ENCODE results near the gene MRPL18. TPM values are rescaled to one million over a fixed set of nuclear protein-coding genes. Genes with fewer than 3 reads are reported as not detected.

The MRPL18 gene
- total and polyA plus RNA-seq, 9 of the 15 experiments (the other 6 are each of a cell fraction or from before 2014, with no cell fraction given), result 149 to 456 (median 196) TPM

DNA sequence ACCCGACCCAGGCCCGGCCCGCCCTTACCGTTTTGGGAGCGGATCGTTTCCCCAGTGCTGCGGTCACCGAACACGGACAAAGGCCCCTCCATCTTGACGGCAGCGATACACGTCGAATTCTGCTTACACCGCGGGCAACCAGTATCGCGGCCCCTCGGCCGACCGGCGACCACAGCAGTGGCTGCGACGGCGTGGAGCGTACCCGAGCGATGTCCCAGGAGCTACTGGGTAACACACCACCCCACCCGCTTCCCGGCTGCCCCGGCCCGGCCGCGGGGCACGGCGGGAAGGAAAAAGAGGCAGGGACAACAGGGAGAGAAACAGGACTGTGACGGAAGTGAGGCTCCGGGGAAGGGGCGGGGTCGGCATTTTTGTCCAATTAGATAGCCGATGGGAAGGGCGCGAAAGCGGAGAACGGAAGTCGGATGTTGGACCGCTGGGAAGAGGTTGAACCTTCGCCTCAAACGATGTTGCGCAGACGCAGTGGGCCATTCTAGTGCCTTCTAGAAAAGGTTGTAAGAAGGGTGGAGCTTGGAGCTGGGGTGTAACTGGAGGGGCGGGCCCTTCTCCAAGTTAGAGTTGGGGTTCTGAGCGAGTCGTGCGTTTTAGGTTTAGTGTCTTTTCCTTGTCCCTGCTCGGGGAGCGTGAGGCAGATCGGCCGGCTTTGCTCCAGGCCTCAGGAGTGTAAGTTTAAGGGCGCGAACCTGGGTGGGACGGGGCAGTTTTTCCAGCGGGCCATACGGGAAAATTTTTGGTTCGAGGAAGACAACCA lies 704 bp upstream of the MRPL18 start, which contains the start of gene TCP1:
TSS of gene TCP1 (minus strand) at position 226 of the 772 bp plus-strand sequence. CDS start at position 92, 134 bp downstream.
- intact Hi-C loops (cut with micrococcal nuclease), result loop anchor here (1.0 to 2.0 kb wide), 4 partner anchors 29 to 312 kb away; partner anchors contain the start of gene WTAP
- DNase-seq (ENCODE audit: extremely low read depth in 1 of 4, low spot score in 3 of 4) (peak; percentile 93 to 100 (median 96)), ATAC-seq (peak; percentile 91), FAIRE-seq (no peak)
- Histone ChIP-seq H3K4me2 (ENCODE audit: insufficient read depth, low read length) (peak within 1 kb of the TSS; percentile 96), H3K9me3 (replicated peaks; ENCODE audit: control insufficient read depth, insufficient read depth, low read depth, low read length) (no peaks in the 10 kb centered on the region), H4K20me1 (replicated peaks; ENCODE audit: control insufficient read depth, insufficient read depth, low read length) (peaks cover 20% of the 10 kb centered on the region; the same call in 1 of the 2 replicates), H3K4me1 (replicated peaks in 1 of 2; ENCODE audit: control insufficient read depth in 2 of 2, insufficient read depth in 2 of 2, low read length in 2 of 2) (peaks cover 14 to 22% of the 10 kb centered on the region in 2 experiments; a peak in 4 of 5 replicates), H3K27me3 (ENCODE audit: control insufficient read depth in 2 of 2, insufficient read depth in 2 of 2, low read length in 2 of 2) (no peaks in the 10 kb centered on the region), H3K9ac (ENCODE audit: insufficient read depth in 1 of 2, low read depth in 2 of 2, low read length in 2 of 2) (peak within 1 kb of the TSS; percentile 97 to 99), H3K36me3 (ENCODE audit: control insufficient read depth, insufficient read depth, low read length) (peaks cover 78% of the 10 kb centered on the region), H3K27ac (ENCODE audit: extremely low read depth, low read depth, low read length) (peak within 1 kb of the TSS; percentile 95), H3K9me1 (ENCODE audit: control insufficient read depth, insufficient read depth, low read length) (no peaks in the 10 kb centered on the region), H3K4me3 (peak within 1 kb of the TSS; percentile 93), H2AFZ (ENCODE audit: low read depth, low read length) (peak within 1 kb of the TSS; percentile 96), H3K79me2 (ENCODE audit: control insufficient read depth, insufficient read depth, low read length) (peaks cover 96% of the 10 kb centered on the region)
- POLR2A ChIA-PET, result interaction anchor here (0.6 to 4.6 kb wide), 31 partner anchors 9 to 1421 kb away, joined by 3 to 37 read pairs (median 5); partner anchors contain the start of genes PNLDC1, SOD2 and WTAP
- BruUV-seq (replicated peaks), result no TSS peak
- in situ Hi-C loops (cut with MboI), result no loop called here
- CTCF ChIA-PET (ENCODE audit: low intra/inter-chr PET ratio), result no interaction called here
- under 1% methylated on average over 54 of the region's 64 CpGs for WGBS (ENCODE audit: insufficient coverage, low coverage, missing lambda C conversion rate)
- TF ChIP-seq ATF2 (CRISPR knock-in tag; IDR thresholded peaks at IDR 0.05), result no peak
- peak; percentile 47; the same call in 1 of the 2 replicates for TF ChIP-seq MXI1 (IDR thresholded peaks at IDR 0.05; ENCODE audit: low read depth, low read length)
- no peak for TF ChIP-seq GTF2B (IDR thresholded peaks at IDR 0.05; ENCODE audit: extremely low read depth, insufficient read length)
- peak; percentile 86 for TF ChIP-seq FOXP1 (CRISPR knock-in tag; IDR thresholded peaks at IDR 0.05)
- peak; percentile 70 for TF ChIP-seq SETDB1 (IDR thresholded peaks at IDR 0.05; ENCODE audit: low read length)
- TF ChIP-seq HMGN3 (IDR thresholded peaks at IDR 0.05; ENCODE audit: borderline replicate concordance, extremely low read depth, insufficient read length, low read depth, low read length), result peak; percentile 33
- TF ChIP-seq MTA3 (IDR thresholded peaks at IDR 0.05; ENCODE audit: borderline replicate concordance), result peak; percentile 38
- TF ChIP-seq KDM4B (IDR thresholded peaks at IDR 0.05; ENCODE audit: borderline replicate concordance in 2 of 2, low read depth in 1 of 2), result peak in 1 of 2 experiments; percentile 61; a peak in 1 of 4 replicates
- peak; percentile 97 for TF ChIP-seq POLR2B (IDR thresholded peaks at IDR 0.05; ENCODE audit: low read depth, partially characterized antibody)
- no peak for TF ChIP-seq HNRNPL (IDR thresholded peaks at IDR 0.05; ENCODE audit: low read depth, low read length)
- no peak for TF ChIP-seq PTTG1 (tag; IDR thresholded peaks at IDR 0.05; ENCODE audit: low read depth)
- TF ChIP-seq, protein P1, sequence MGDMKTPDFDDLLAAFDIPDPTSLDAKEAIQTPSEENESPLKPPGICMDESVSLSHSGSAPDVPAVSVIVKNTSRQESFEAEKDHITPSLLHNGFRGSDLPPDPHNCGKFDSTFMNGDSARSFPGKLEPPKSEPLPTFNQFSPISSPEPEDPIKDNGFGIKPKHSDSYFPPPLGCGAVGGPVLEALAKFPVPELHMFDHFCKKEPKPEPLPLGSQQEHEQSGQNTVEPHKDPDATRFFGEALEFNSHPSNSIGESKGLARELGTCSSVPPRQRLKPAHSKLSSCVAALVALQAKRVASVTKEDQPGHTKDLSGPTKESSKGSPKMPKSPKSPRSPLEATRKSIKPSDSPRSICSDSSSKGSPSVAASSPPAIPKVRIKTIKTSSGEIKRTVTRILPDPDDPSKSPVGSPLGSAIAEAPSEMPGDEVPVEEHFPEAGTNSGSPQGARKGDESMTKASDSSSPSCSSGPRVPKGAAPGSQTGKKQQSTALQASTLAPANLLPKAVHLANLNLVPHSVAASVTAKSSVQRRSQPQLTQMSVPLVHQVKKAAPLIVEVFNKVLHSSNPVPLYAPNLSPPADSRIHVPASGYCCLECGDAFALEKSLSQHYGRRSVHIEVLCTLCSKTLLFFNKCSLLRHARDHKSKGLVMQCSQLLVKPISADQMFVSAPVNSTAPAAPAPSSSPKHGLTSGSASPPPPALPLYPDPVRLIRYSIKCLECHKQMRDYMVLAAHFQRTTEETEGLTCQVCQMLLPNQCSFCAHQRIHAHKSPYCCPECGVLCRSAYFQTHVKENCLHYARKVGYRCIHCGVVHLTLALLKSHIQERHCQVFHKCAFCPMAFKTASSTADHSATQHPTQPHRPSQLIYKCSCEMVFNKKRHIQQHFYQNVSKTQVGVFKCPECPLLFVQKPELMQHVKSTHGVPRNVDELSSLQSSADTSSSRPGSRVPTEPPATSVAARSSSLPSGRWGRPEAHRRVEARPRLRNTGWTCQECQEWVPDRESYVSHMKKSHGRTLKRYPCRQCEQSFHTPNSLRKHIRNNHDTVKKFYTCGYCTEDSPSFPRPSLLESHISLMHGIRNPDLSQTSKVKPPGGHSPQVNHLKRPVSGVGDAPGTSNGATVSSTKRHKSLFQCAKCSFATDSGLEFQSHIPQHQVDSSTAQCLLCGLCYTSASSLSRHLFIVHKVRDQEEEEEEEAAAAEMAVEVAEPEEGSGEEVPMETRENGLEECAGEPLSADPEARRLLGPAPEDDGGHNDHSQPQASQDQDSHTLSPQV (IDR thresholded peaks at IDR 0.05), result no peak
- no peak for TF ChIP-seq ZNF124 (CRISPR knock-in tag; IDR thresholded peaks at IDR 0.05)
- peak; percentile 89; the same call in 1 of the 2 replicates for TF ChIP-seq EP400 (IDR thresholded peaks at IDR 0.05)

Data from K562 (cell line).